PC-9 (cell line): ENCODE measurements around the gene DIP2C. TPM values are rescaled to one million over a fixed set of nuclear protein-coding genes. Genes with fewer than 3 reads are reported as not detected.

Experiments
- BruUV-seq: library from RNA; stranded (reverse); fragments of 400-500 nt; replicated peaks from 2 replicates; lab custom pipeline; 2021; lab: Mats Ljungman, UMichigan
- CTCF ChIA-PET: fragments of 300-600 bp; sonication (Branson Sonifier 250); formaldehyde crosslinking; loops from one replicate; lab custom pipeline; 2022; ENCODE audit warnings: antibody characterized with exemption; lab: Charles Lee
- POLR2A ChIA-PET: fragments of 300-600 bp; sonication (Branson Sonifier 250); formaldehyde crosslinking; loops from one replicate; lab custom pipeline; 2022; ENCODE audit warnings: antibody characterized with exemption; ENCODE audit not compliant: unreplicated experiment; lab: Charles Lee
- DNase-seq, 2 experiments: peaks; one replicate each; pipeline versions ENCODE4 v3.0.0 to v3.0.0-alpha.2; 2015 to 2022; ENCODE audit warnings: mixed read lengths in 1 of 2
- H2AFZ ChIP-seq: fragments of 200-600 bp; sonication (generic); 2 replicates; pipeline ENCODE4 v1.8.1; 2017; ENCODE audit warnings: antibody characterized with exemption
- H3F3A ChIP-seq: fragments of 200-600 bp; sonication (generic); 2 replicates; pipeline ENCODE4 v1.8.1; 2017; ENCODE audit warnings: antibody characterized with exemption, mild to moderate bottlenecking, low read depth; ENCODE audit not compliant: insufficient read depth
- H3K27ac ChIP-seq: fragments of 200-600 bp; sonication (generic); 2 replicates; pipeline ENCODE4 v1.6.1; 2016; ENCODE audit warnings: mixed run types
- H3K27me3 ChIP-seq: fragments of 200-600 bp; sonication (generic); 2 replicates; pipeline ENCODE4 v1.6.1; 2016; ENCODE audit warnings: low read depth, mixed run types; ENCODE audit not compliant: insufficient read depth
- H3K36me3 ChIP-seq: fragments of 200-600 bp; sonication (generic); 2 replicates; pipeline ENCODE4 v1.6.1; 2016; ENCODE audit warnings: low read depth, mixed run types
- H3K4me1 ChIP-seq: fragments of 200-600 bp; sonication (generic); replicated peaks from 2 replicates; pipeline ENCODE4 v1.6.1; 2016; ENCODE audit warnings: mixed run types; ENCODE audit not compliant: insufficient read depth
- H3K4me2 ChIP-seq: fragments of 200-600 bp; sonication (generic); 2 replicates; pipeline ENCODE4 v1.6.1; 2017; ENCODE audit warnings: mixed run types
- H3K4me3 ChIP-seq: fragments of 200-600 bp; sonication (generic); 2 replicates; pipeline ENCODE4 v1.6.1; 2016; ENCODE audit warnings: mixed run types
- H3K79me2 ChIP-seq: fragments of 200-600 bp; sonication (generic); 2 replicates; pipeline ENCODE4 v1.6.1; 2017; ENCODE audit warnings: low read depth, mixed run types
- H3K9me2 ChIP-seq: fragments of 200-600 bp; sonication (generic); 2 replicates; pipeline ENCODE4 v1.8.1; 2017; ENCODE audit warnings: mild to moderate bottlenecking; ENCODE audit not compliant: insufficient read depth
- H3K9me3 ChIP-seq: fragments of 200-600 bp; sonication (generic); 2 replicates; pipeline ENCODE4 v1.8.1; 2016; ENCODE audit warnings: low read depth; ENCODE audit not compliant: insufficient read depth
- H4K20me1 ChIP-seq: fragments of 200-600 bp; sonication (generic); 2 replicates; pipeline ENCODE4 v1.8.1; 2017; ENCODE audit not compliant: insufficient read depth
- EZH2 ChIP-seq: fragments of 200-600 bp; sonication (generic); IDR thresholded peaks from 2 replicates; pipeline ENCODE4 v1.8.0; 2017; ENCODE audit warnings: antibody characterized with exemption, low read depth
- intact Hi-C: fragments of 100-400 bp; cut with micrococcal nuclease; formaldehyde crosslinking; loops from one replicate; pipeline ENCODE4 v1.10.0; 2022; ENCODE audit not compliant: unreplicated experiment
- total RNA-seq: library from RNA; stranded (reverse); gene quantifications from 2 replicates; pipeline ENCODE4 v1.2.3, GENCODE V29; 2021
- TF ChIP-seq, protein P1 (sequence below): fragments of 200-600 bp; sonication (generic); conservative IDR thresholded peaks from 2 replicates; pipeline ENCODE4 v1.6.1; 2017; ENCODE audit warnings: mixed run types, antibody characterized with exemption, mild to moderate bottlenecking, moderate library complexity

Gene DIP2C
- total RNA-seq, 1 experiment from 2014 or later, result 0.83 TPM

- ChIA-PET CTCF (no interaction called here), POLR2A (no interaction called here)
- no peaks in the 10 kb centered on the region for H4K20me1 ChIP-seq
- TF ChIP-seq, protein P1, sequence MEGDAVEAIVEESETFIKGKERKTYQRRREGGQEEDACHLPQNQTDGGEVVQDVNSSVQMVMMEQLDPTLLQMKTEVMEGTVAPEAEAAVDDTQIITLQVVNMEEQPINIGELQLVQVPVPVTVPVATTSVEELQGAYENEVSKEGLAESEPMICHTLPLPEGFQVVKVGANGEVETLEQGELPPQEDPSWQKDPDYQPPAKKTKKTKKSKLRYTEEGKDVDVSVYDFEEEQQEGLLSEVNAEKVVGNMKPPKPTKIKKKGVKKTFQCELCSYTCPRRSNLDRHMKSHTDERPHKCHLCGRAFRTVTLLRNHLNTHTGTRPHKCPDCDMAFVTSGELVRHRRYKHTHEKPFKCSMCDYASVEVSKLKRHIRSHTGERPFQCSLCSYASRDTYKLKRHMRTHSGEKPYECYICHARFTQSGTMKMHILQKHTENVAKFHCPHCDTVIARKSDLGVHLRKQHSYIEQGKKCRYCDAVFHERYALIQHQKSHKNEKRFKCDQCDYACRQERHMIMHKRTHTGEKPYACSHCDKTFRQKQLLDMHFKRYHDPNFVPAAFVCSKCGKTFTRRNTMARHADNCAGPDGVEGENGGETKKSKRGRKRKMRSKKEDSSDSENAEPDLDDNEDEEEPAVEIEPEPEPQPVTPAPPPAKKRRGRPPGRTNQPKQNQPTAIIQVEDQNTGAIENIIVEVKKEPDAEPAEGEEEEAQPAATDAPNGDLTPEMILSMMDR, result no peak
- TF ChIP-seq EZH2, result no peak
- H2AFZ ChIP-seq, result no peak overlapping the region
- DNase-seq, result no peak
- no peaks in the 10 kb centered on the region for H3K36me3 ChIP-seq
- H3K27me3 ChIP-seq, result peaks cover 77% of the 10 kb centered on the region
- intact Hi-C loops, result no loop called here
- H3K9me3 ChIP-seq, result no peaks in the 10 kb centered on the region
- peak overlapping the region; percentile 42 for H3K4me2 ChIP-seq
- H3K4me3 ChIP-seq, result no peak overlapping the region
- no peaks in the 10 kb centered on the region for H3K9me2 ChIP-seq
- H3K4me1 ChIP-seq, result no peaks in the 10 kb centered on the region
- H3F3A ChIP-seq, result no peaks in the 10 kb centered on the region
- no peaks in the 10 kb centered on the region for H3K79me2 ChIP-seq
- no TSS peak for BruUV-seq
- H3K27ac ChIP-seq, result no peak overlapping the region
Measured at GRCh38 chr10:484441-484924, 205.0 kb downstream of the DIP2C start.

GRCh38 chr10:483261-483660 is 206.2 kb downstream of the DIP2C start:
- intact Hi-C loops, result no loop called here
- H3F3A ChIP-seq, result no peaks in the 10 kb centered on the region
- no peaks in the 10 kb centered on the region for H3K79me2 ChIP-seq
- no peak for TF ChIP-seq EZH2
- TF ChIP-seq, protein P1, result no peak
- no peak overlapping the region for H2AFZ ChIP-seq
- no peaks in the 10 kb centered on the region for H3K4me1 ChIP-seq
- H3K9me2 ChIP-seq, result no peaks in the 10 kb centered on the region
- POLR2A ChIA-PET, result no interaction called here
- H3K36me3 ChIP-seq, result no peaks in the 10 kb centered on the region
- no peaks in the 10 kb centered on the region for H4K20me1 ChIP-seq
- no peak for DNase-seq
- H3K27ac ChIP-seq, result no peak overlapping the region
- BruUV-seq, result no TSS peak
- H3K4me2 ChIP-seq, result no peak overlapping the region
- no peak overlapping the region for H3K4me3 ChIP-seq
- H3K27me3 ChIP-seq, result peaks cover 67% of the 10 kb centered on the region
- CTCF ChIA-PET, result no interaction called here
- no peaks in the 10 kb centered on the region for H3K9me3 ChIP-seq

- no peak overlapping the region for H2AFZ ChIP-seq
- no peak for DNase-seq
- POLR2A ChIA-PET, result no interaction called here
- no TSS peak for BruUV-seq
- no peaks in the 10 kb centered on the region for H3K36me3 ChIP-seq
- no peak overlapping the region for H3K4me3 ChIP-seq
- H3K27ac ChIP-seq, result no peak overlapping the region
- no peaks in the 10 kb centered on the region for H3K9me2 ChIP-seq
- H4K20me1 ChIP-seq, result no peaks in the 10 kb centered on the region
- H3K4me1 ChIP-seq, result no peaks in the 10 kb centered on the region
- H3K4me2 ChIP-seq, result no peak overlapping the region
- H3K79me2 ChIP-seq, result no peaks in the 10 kb centered on the region
- CTCF ChIA-PET, result no interaction called here
- TF ChIP-seq EZH2, result no peak
- TF ChIP-seq, protein P1, result no peak
- H3K9me3 ChIP-seq, result no peaks in the 10 kb centered on the region
- intact Hi-C loops, result no loop called here
- H3F3A ChIP-seq, result no peaks in the 10 kb centered on the region
- peaks cover 63% of the 10 kb centered on the region for H3K27me3 ChIP-seq
Measured at GRCh38 chr10:482848-483247, 206.6 kb downstream of the DIP2C start.
